HepG2 (cell line): ENCODE data around the gene STK17A.

ENCODE experiments used
- MTA1 ChIP-seq: sonication (generic); formaldehyde crosslinking; IDR thresholded peaks from 2 replicates; pipeline ENCODE4 v1.4.0; 2020; ENCODE audit warnings: missing genetic modification reagents, mild to moderate bottlenecking, borderline replicate concordance
- RBAK ChIP-seq: sonication (generic); formaldehyde crosslinking; IDR thresholded peaks from 2 replicates; pipeline ENCODE4 v1.5.1; 2020; ENCODE audit warnings: mild to moderate bottlenecking, missing genetic modification reagents
- SMC3 ChIP-seq: IDR thresholded peaks from 2 replicates; pipeline ENCODE4 v1.6.1; 2011; ENCODE audit warnings: low read length, improper control_type of control experiment
- TBP ChIP-seq: sonication (generic); formaldehyde crosslinking; IDR thresholded peaks from 2 replicates; pipeline ENCODE4 v1.5.0; 2020; ENCODE audit warnings: missing genetic modification reagents
- ZBTB20 ChIP-seq: sonication (generic); formaldehyde crosslinking; IDR thresholded peaks from 2 replicates; pipeline ENCODE4 v1.8.1; 2023; ENCODE audit warnings: missing genetic modification reagents, low read depth, mild to moderate bottlenecking, borderline replicate concordance
- ZNF24 ChIP-seq: fragments of 450-650 bp; IDR thresholded peaks from 2 replicates; pipeline ENCODE4 v1.6.1; 2017; ENCODE audit warnings: antibody characterized with exemption, mild to moderate bottlenecking
- ZNF367 ChIP-seq: sonication (generic); formaldehyde crosslinking; IDR thresholded peaks from 2 replicates; pipeline ENCODE4 v1.4.0; 2020; ENCODE audit warnings: missing genetic modification reagents, borderline replicate concordance
- TF ChIP-seq, protein P1 (sequence below): sonication (generic); formaldehyde crosslinking; IDR thresholded peaks from 2 replicates; pipeline ENCODE4 v1.5.0; 2020; ENCODE audit warnings: mild to moderate bottlenecking, missing genetic modification reagents, moderate library complexity
- TF ChIP-seq, protein P2 (sequence below): sonication (generic); formaldehyde crosslinking; IDR thresholded peaks from 2 replicates; pipeline ENCODE4 v1.5.1; 2020; ENCODE audit warnings: missing genetic modification reagents, mild to moderate bottlenecking, borderline replicate concordance
- TF ChIP-seq, protein P3 (sequence below): sonication (generic); formaldehyde crosslinking; IDR thresholded peaks from 2 replicates; pipeline ENCODE4 v1.4.0; 2020; ENCODE audit warnings: missing genetic modification reagents
- TF ChIP-seq, protein P4 (sequence below): IDR thresholded peaks from 2 replicates; pipeline ENCODE4 v1.6.1; 2012; ENCODE audit warnings: inconsistent platforms

GRCh38 chr7:43646603-43647338, 63.9 kb downstream of the STK17A start:
- TF ChIP-seq, protein P1, sequence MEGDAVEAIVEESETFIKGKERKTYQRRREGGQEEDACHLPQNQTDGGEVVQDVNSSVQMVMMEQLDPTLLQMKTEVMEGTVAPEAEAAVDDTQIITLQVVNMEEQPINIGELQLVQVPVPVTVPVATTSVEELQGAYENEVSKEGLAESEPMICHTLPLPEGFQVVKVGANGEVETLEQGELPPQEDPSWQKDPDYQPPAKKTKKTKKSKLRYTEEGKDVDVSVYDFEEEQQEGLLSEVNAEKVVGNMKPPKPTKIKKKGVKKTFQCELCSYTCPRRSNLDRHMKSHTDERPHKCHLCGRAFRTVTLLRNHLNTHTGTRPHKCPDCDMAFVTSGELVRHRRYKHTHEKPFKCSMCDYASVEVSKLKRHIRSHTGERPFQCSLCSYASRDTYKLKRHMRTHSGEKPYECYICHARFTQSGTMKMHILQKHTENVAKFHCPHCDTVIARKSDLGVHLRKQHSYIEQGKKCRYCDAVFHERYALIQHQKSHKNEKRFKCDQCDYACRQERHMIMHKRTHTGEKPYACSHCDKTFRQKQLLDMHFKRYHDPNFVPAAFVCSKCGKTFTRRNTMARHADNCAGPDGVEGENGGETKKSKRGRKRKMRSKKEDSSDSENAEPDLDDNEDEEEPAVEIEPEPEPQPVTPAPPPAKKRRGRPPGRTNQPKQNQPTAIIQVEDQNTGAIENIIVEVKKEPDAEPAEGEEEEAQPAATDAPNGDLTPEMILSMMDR (CRISPR knock-in tag) = no peak
- TF ChIP-seq, protein P2, sequence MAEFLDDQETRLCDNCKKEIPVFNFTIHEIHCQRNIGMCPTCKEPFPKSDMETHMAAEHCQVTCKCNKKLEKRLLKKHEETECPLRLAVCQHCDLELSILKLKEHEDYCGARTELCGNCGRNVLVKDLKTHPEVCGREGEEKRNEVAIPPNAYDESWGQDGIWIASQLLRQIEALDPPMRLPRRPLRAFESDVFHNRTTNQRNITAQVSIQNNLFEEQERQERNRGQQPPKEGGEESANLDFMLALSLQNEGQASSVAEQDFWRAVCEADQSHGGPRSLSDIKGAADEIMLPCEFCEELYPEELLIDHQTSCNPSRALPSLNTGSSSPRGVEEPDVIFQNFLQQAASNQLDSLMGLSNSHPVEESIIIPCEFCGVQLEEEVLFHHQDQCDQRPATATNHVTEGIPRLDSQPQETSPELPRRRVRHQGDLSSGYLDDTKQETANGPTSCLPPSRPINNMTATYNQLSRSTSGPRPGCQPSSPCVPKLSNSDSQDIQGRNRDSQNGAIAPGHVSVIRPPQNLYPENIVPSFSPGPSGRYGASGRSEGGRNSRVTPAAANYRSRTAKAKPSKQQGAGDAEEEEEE (CRISPR knock-in tag) = no peak
- TF ChIP-seq SMC3 (no peak), ZNF24 (no peak), RBAK (CRISPR knock-in tag) (no peak), MTA1 (CRISPR knock-in tag) (no peak), TBP (CRISPR knock-in tag) (no peak), ZBTB20 (no peak), ZNF367 (CRISPR knock-in tag) (no peak)
- TF ChIP-seq, protein P3, sequence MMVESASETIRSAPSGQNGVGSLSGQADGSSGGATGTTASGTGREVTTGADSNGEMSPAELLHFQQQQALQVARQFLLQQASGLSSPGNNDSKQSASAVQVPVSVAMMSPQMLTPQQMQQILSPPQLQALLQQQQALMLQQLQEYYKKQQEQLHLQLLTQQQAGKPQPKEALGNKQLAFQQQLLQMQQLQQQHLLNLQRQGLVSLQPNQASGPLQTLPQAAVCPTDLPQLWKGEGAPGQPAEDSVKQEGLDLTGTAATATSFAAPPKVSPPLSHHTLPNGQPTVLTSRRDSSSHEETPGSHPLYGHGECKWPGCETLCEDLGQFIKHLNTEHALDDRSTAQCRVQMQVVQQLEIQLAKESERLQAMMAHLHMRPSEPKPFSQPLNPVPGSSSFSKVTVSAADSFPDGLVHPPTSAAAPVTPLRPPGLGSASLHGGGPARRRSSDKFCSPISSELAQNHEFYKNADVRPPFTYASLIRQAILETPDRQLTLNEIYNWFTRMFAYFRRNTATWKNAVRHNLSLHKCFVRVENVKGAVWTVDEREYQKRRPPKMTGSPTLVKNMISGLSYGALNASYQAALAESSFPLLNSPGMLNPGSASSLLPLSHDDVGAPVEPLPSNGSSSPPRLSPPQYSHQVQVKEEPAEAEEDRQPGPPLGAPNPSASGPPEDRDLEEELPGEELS = no peak
- TF ChIP-seq, protein P4, sequence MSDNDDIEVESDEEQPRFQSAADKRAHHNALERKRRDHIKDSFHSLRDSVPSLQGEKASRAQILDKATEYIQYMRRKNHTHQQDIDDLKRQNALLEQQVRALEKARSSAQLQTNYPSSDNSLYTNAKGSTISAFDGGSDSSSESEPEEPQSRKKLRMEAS = no peak
